Esophagus muscularis mucosa (tissue), 4 donors: ENCODE results near the gene DMD. TPM values are rescaled to one million over a fixed set of nuclear protein-coding genes. Genes with fewer than 3 reads are reported as not detected.

ENCODE experiments used
- DNase-seq: peaks from one replicate; pipeline ENCODE4 v3.0.0-alpha.2; 2017; ENCODE audit errors: extremely low spot score
- H3K27ac ChIP-seq, 4 donors: fragments of 200-600 bp; sonication (generic); replicated peaks in 1 of 4; 1 replicate in 3 of 4; 2 replicates in 1 of 4; pipeline ENCODE4 v1.5.1; 2016 to 2019; ENCODE audit warnings: mild to moderate bottlenecking in 1 of 4
- H3K27me3 ChIP-seq, 4 donors: fragments of 200-600 bp; sonication (generic); one replicate each; pipeline versions ENCODE4 v1.5.1 to v1.6.0; 2016 to 2019
- H3K36me3 ChIP-seq, 4 donors: fragments of 200-600 bp; sonication (generic); one replicate each; pipeline ENCODE4 v1.5.1; 2016 to 2019
- H3K4me1 ChIP-seq, 4 donors: fragments of 200-600 bp; sonication (generic); one replicate each; pipeline ENCODE4 v1.5.1; 2016 to 2019
- H3K4me3 ChIP-seq, 4 donors: fragments of 200-600 bp; sonication (generic); 1 replicate in 2 of 4; 2 replicates in 2 of 4; pipeline ENCODE4 v1.5.1; 2016 to 2019; ENCODE audit warnings: mild to moderate bottlenecking in 4 of 4, moderate library complexity in 1 of 4
- H3K9me3 ChIP-seq, 4 donors: fragments of 200-600 bp; sonication (generic); 1 replicate in 3 of 4; 2 replicates in 1 of 4; pipeline ENCODE4 v1.5.1; 2016 to 2019
- EP300 ChIP-seq: sonication (generic); formaldehyde crosslinking; IDR thresholded peaks from one replicate; pipeline ENCODE4 v1.6.1; 2017; ENCODE audit warnings: antibody characterized with exemption
- POLR2A ChIP-seq: fragments of 450-650 bp; IDR thresholded peaks from one replicate; pipeline ENCODE4 v1.6.1; 2017; ENCODE audit warnings: antibody characterized with exemption, moderate library complexity, mild to moderate bottlenecking, low read depth
- POLR2AphosphoS5 ChIP-seq, 2 donors: sonication (generic); formaldehyde crosslinking; IDR thresholded peaks; one replicate each; pipeline ENCODE4 v1.6.1; 2017; ENCODE audit warnings: antibody characterized with exemption in 2 of 2
- WGBS: methylation state at CpG from one replicate; pipeline ENCODE4 v1.1.5; 2018; 5-methylcytosine and 5-hydroxymethylcytosine counted together
- intact Hi-C: fragments of 100-400 bp; cut with DNase I; formaldehyde crosslinking; loops from one replicate; pipeline ENCODE4 v1.15.1; 2023
- total RNA-seq, 4 donors: library from RNA; depleted of rRNA; stranded (reverse); fragments of >200 nt; gene quantifications; one replicate each; pipeline versions ENCODE4 v1.1.0 to v1.2.1, GENCODE V29; 2016
- TF ChIP-seq, protein P1 (sequence below), 3 experiments: fragments of 200-600 bp in 2 of 3; fragments of 450-650 bp in 1 of 3; sonication (generic) in 2 of 3; IDR thresholded peaks; one replicate each; pipeline ENCODE4 v1.5.1; 2017 to 2019; ENCODE audit warnings: antibody characterized with exemption in 3 of 3, mild to moderate bottlenecking in 2 of 3, moderate library complexity in 1 of 3

Gene DMD
- total RNA-seq, 4 donors from 2014 or later: 127 to 210 (median 188) TPM

DNA sequence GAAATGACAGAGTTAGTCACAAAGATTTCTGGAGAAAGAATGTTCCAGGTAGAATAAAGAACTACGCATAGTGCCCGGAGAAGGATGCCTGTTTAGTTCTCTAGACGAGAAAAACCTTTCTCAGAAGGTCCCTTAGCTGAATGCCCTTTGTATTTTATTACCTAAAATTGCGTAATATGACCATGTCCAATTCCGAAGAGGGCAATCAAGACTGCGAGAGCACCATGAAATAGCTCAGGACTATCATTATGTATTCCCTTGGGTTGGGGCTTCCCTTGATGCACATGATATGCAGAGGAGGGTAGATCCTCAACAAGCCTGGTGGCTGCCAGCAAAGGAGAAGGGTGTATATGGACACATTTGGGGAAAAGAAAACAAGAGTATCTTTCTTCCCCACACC is 1781.4 kb downstream of the DMD start:
- DNase-seq: no peak
- Histone ChIP-seq H3K27ac (no peak overlapping the region), H3K27me3 (no peaks in the 10 kb centered on the region), H3K36me3 (no peaks in the 10 kb centered on the region), H3K4me3 (no peak overlapping the region), H3K9me3 (no peaks in the 10 kb centered on the region), H3K4me1 (no peaks in the 10 kb centered on the region)
- TF ChIP-seq POLR2A (no peak), EP300 (no peak), POLR2AphosphoS5 (IDR thresholded peaks at IDR 0.05) (no peak)
- TF ChIP-seq, protein P1, sequence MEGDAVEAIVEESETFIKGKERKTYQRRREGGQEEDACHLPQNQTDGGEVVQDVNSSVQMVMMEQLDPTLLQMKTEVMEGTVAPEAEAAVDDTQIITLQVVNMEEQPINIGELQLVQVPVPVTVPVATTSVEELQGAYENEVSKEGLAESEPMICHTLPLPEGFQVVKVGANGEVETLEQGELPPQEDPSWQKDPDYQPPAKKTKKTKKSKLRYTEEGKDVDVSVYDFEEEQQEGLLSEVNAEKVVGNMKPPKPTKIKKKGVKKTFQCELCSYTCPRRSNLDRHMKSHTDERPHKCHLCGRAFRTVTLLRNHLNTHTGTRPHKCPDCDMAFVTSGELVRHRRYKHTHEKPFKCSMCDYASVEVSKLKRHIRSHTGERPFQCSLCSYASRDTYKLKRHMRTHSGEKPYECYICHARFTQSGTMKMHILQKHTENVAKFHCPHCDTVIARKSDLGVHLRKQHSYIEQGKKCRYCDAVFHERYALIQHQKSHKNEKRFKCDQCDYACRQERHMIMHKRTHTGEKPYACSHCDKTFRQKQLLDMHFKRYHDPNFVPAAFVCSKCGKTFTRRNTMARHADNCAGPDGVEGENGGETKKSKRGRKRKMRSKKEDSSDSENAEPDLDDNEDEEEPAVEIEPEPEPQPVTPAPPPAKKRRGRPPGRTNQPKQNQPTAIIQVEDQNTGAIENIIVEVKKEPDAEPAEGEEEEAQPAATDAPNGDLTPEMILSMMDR (IDR thresholded peaks at IDR 0.05): no peak
- intact Hi-C loops: no loop called here
- 92% methylated on average over 6 of the region's 6 CpGs for WGBS

DNA sequence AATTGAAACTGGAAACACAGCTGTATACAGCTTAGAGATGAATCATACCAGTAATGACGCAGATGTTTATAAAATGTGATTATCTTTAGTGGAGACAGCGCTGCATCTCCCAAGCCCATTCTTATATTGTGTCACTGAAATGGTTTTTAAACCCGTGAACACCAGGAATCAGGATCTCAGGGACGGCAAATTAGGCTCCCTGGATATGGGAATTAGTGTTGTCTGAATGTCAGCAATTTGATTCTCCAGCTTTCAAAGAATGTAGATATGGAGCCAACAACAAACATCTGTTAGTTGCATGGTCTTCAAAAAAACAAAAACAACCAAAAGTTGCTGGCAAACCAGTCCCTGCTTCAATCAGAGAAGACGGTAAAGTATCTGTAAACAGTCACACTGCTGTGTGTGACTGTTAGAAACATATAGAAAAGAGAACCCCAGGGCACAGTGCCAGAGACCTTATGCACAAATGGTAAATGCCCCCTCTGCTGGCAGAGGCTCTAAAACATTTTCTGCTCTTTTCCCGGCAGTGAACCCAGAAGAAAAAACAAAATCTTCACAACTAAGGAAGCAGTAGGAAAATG is 1787.7 kb downstream of the DMD start:
- intact Hi-C loops: no loop called here
- Histone ChIP-seq H3K4me1 (no peaks in the 10 kb centered on the region), H3K27me3 (no peaks in the 10 kb centered on the region), H3K4me3 (peak overlapping the region in 1 of 4 donors; percentile 11), H3K36me3 (no peaks in the 10 kb centered on the region), H3K9me3 (no peaks in the 10 kb centered on the region), H3K27ac (no peak overlapping the region)
- TF ChIP-seq, protein P1 (IDR thresholded peaks at IDR 0.05): peak in 1 of 3 experiments; percentile 17
- no peak for TF ChIP-seq EP300
- 39% methylated on average over 6 of the region's 6 CpGs for WGBS
- DNase-seq: no peak

DNA sequence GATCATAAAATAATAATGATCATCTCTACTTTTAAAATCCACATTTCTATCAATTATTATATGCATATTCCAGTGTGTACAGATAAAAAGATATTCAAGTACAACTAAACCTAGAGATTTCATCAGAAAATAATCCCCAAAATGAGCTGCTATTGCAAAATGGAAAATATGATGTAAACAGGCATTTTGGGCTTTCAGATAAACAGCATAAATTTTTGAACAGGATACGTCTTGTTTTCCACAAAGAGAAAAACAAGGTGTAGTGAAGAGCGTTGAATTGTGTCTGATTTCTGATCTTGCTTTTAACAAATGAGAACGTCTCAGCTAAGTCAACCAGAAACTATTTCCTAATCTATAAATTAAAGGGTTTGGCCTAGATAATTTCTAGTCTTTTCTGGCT is 1789.9 kb downstream of the DMD start:
- WGBS: 70% methylated on average over 3 of the region's 3 CpGs
- intact Hi-C loops: no loop called here
- no peak for TF ChIP-seq EP300

DNA sequence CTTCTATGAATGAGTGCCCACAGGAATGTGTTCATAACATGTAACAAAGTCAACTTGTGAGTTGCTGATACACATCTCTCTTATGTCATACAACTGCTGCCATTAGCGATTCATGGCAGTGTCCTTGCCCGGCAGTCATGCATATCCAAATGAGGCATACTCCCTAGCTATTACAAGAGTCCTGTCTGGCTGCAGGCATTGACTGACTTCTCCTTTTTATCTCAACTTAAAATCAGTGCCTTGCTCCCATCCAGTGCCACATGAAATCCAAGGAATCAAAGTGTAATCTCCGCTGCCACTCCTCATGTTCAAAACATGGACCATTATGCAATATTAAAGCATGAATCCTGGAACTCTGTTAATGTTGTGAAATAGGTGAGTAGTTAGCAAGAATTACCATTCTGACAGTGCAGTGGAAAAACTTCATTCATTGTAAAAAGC is 1790.6 kb downstream of the DMD start:
- Histone ChIP-seq H3K9me3 (no peaks in the 10 kb centered on the region), H3K4me3 (no peak overlapping the region), H3K36me3 (no peaks in the 10 kb centered on the region), H3K4me1 (no peaks in the 10 kb centered on the region), H3K27me3 (no peaks in the 10 kb centered on the region), H3K27ac (no peak overlapping the region)
- no peak for TF ChIP-seq EP300
- TF ChIP-seq, protein P1 (IDR thresholded peaks at IDR 0.05): no peak
- no peak for TF ChIP-seq POLR2A
- TF ChIP-seq POLR2AphosphoS5 (IDR thresholded peaks at IDR 0.05): no peak
- intact Hi-C loops: no loop called here
- WGBS: 93% methylated on average over 3 of the region's 3 CpGs
- DNase-seq: no peak

More for the DNA sequence above, 1789.9 kb downstream of the DMD start:
- Histone ChIP-seq H3K36me3 (no peaks in the 10 kb centered on the region), H3K9me3 (no peaks in the 10 kb centered on the region), H3K27ac (no peak overlapping the region), H3K4me1 (no peaks in the 10 kb centered on the region), H3K4me3 (no peak overlapping the region), H3K27me3 (no peaks in the 10 kb centered on the region)
- DNase-seq: no peak

DNA sequence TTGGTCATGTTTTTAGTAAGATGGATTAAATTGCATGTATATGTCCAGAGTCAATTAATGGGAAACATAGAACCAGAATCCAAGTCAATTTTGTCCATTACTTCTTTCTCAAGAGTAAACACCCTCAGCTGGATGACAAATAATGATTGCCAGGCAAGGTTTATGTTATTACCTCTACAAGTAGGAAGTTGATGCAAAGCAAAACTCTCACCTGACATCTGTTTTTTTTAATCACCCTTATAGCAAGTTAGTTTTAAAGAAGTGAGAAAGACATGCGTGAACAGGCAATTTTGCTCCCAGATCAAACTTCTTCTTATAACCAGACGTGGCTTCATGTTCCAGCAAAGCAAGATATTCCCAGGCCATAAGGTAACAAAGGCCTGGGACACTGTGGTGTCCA is 1791.0 kb downstream of the DMD start:
- H3K4me1 ChIP-seq: no peaks in the 10 kb centered on the region
- intact Hi-C loops: no loop called here

More for the DNA sequence above, 1791.0 kb downstream of the DMD start:
- Histone ChIP-seq H3K27ac (no peak overlapping the region), H3K4me3 (no peak overlapping the region), H3K36me3 (no peaks in the 10 kb centered on the region), H3K9me3 (no peaks in the 10 kb centered on the region), H3K27me3 (no peaks in the 10 kb centered on the region)
- TF ChIP-seq POLR2AphosphoS5 (IDR thresholded peaks at IDR 0.05) (no peak), POLR2A (no peak), EP300 (no peak)
- TF ChIP-seq, protein P1 (IDR thresholded peaks at IDR 0.05): no peak
- WGBS: 71% methylated on average over 2 of the region's 2 CpGs
- no peak for DNase-seq
